ENCODE data around the gene DPF3. TPM values are rescaled to one million over a fixed set of nuclear protein-coding genes. Genes with fewer than 3 reads are reported as not detected.

Gene DPF3
- total and polyA plus RNA-seq, 2 experiments from 2014 or later: 6.8 to 7.9 TPM

GRCh38 chr14:72699852-72700257 is 194.0 kb downstream of the DPF3 start:
- Histone ChIP-seq H2AFZ (peak overlapping the region; percentile 63), H3K9me3 (ENCODE audit: low read depth) (no peaks in the 10 kb centered on the region), H3K9ac (peak overlapping the region; percentile 77), H3K79me2 (ENCODE audit: insufficient read depth) (no peaks in the 10 kb centered on the region), H3K27me3 (replicated peaks; ENCODE audit: insufficient read depth) (no peaks in the 10 kb centered on the region), H3K27ac (peak overlapping the region; percentile 96), H3K4me1 (ENCODE audit: insufficient read depth) (peaks cover 25% of the 10 kb centered on the region), H4K20me1 (ENCODE audit: insufficient read depth) (no peaks in the 10 kb centered on the region), H3K36me3 (ENCODE audit: low read depth) (no peaks in the 10 kb centered on the region; the same call in 1 of the 2 replicates), H3K4me2 (ENCODE audit: unreplicated experiment) (peak overlapping the region; percentile 59), H3F3A (ENCODE audit: insufficient read depth) (peaks cover 19% of the 10 kb centered on the region), H3K4me3 (no peak overlapping the region), H3K9me2 (ENCODE audit: insufficient read depth) (no peaks in the 10 kb centered on the region)
- TF ChIP-seq EZH2 (IDR thresholded peaks at IDR 0.05; ENCODE audit: insufficient read depth, poor library complexity, severe bottlenecking): no peak
- WGBS, 2 experiments (ENCODE audit: low coverage in 1 of 2, low lambda C conversion rate in 2 of 2, missing lambda C conversion rate in 2 of 2): 0 to 9% methylated on average over 3 of the region's 3 CpGs
- DNase-seq: peak; percentile 94
- in situ Hi-C loops (cut with MboI): no loop called here

- Histone ChIP-seq H3K27ac (peak overlapping the region; percentile 96), H3K27me3 (replicated peaks; ENCODE audit: insufficient read depth) (no peaks in the 10 kb centered on the region), H3K4me1 (ENCODE audit: insufficient read depth) (peaks cover 25% of the 10 kb centered on the region), H3K4me2 (ENCODE audit: unreplicated experiment) (no peak overlapping the region), H3K9me2 (ENCODE audit: insufficient read depth) (no peaks in the 10 kb centered on the region), H2AFZ (peak overlapping the region; percentile 63; the same call in 1 of the 2 replicates), H3K79me2 (ENCODE audit: insufficient read depth) (no peaks in the 10 kb centered on the region), H3F3A (ENCODE audit: insufficient read depth) (peaks cover 19% of the 10 kb centered on the region), H3K4me3 (no peak overlapping the region), H4K20me1 (ENCODE audit: insufficient read depth) (no peaks in the 10 kb centered on the region), H3K36me3 (ENCODE audit: low read depth) (no peaks in the 10 kb centered on the region; the same call in 1 of the 2 replicates), H3K9me3 (ENCODE audit: low read depth) (no peaks in the 10 kb centered on the region), H3K9ac (peak overlapping the region; percentile 42; the same call in 1 of the 2 replicates)
- no peak for TF ChIP-seq EZH2 (IDR thresholded peaks at IDR 0.05; ENCODE audit: insufficient read depth, poor library complexity, severe bottlenecking)
- no peak for TF ChIP-seq EZH2phosphoT487 (IDR thresholded peaks at IDR 0.05; ENCODE audit: insufficient read depth, low read depth)
- WGBS, 2 experiments (ENCODE audit: low coverage in 1 of 2, low lambda C conversion rate in 2 of 2, missing lambda C conversion rate in 2 of 2): 24 to 31% methylated on average over 4 of the region's 4 CpGs
- peak; percentile 47 for DNase-seq
- in situ Hi-C loops (cut with MboI): no loop called here
Measured at GRCh38 chr14:72699443-72699842, 194.5 kb downstream of the DPF3 start.

DNA sequence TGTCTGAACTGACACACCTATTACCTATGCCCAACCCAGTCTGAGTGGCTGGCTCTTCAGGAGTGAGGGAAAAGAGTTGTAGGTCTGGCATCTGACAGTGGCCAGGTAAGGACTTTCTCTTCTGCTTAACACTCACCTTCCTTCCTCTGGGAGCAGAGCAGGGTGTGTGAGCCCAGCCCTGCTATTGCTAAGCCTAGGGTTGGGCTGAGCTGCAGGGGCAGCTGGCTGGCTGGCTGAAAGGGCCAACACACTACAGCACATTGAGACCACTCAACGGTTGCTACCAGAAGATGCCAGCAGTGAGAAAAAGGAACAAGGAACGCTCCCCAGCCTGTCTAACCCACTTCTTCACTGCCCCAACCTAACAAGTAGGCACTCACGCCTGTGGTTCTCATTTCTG is 201.2 kb downstream of the DPF3 start:
- Histone ChIP-seq H3K27ac (no peak overlapping the region), H3K9me2 (ENCODE audit: insufficient read depth) (no peaks in the 10 kb centered on the region), H3K9ac (no peak overlapping the region), H4K20me1 (ENCODE audit: insufficient read depth) (no peaks in the 10 kb centered on the region), H3K9me3 (ENCODE audit: low read depth) (no peaks in the 10 kb centered on the region), H3K27me3 (replicated peaks; ENCODE audit: insufficient read depth) (no peaks in the 10 kb centered on the region), H2AFZ (no peak overlapping the region), H3K4me1 (ENCODE audit: insufficient read depth) (no peaks in the 10 kb centered on the region), H3K4me3 (no peak overlapping the region), H3K4me2 (ENCODE audit: unreplicated experiment) (no peak overlapping the region), H3K79me2 (ENCODE audit: insufficient read depth) (no peaks in the 10 kb centered on the region), H3F3A (ENCODE audit: insufficient read depth) (no peaks in the 10 kb centered on the region), H3K36me3 (ENCODE audit: low read depth) (peaks cover 20% of the 10 kb centered on the region; the same call in 1 of the 2 replicates)
- TF ChIP-seq EZH2phosphoT487 (IDR thresholded peaks at IDR 0.05; ENCODE audit: insufficient read depth, low read depth): no peak
- no peak for TF ChIP-seq EZH2 (IDR thresholded peaks at IDR 0.05; ENCODE audit: insufficient read depth, poor library complexity, severe bottlenecking)
- 60 to 71% methylated on average over 3 of the region's 3 CpGs for WGBS, 2 experiments (ENCODE audit: low coverage in 1 of 2, low lambda C conversion rate in 2 of 2, missing lambda C conversion rate in 2 of 2)
- in situ Hi-C loops (cut with MboI): no loop called here
- DNase-seq: no peak

GRCh38 chr14:72690324-72690723 is 203.6 kb downstream of the DPF3 start:
- H3K4me2 ChIP-seq (ENCODE audit: unreplicated experiment): no peak overlapping the region
- H3K9ac ChIP-seq: no peak overlapping the region
- H3K36me3 ChIP-seq (ENCODE audit: low read depth): peaks cover 20% of the 10 kb centered on the region; the same call in 1 of the 2 replicates
- H3K9me3 ChIP-seq (ENCODE audit: low read depth): no peaks in the 10 kb centered on the region
- H2AFZ ChIP-seq: no peak overlapping the region
- H3K27me3 ChIP-seq (replicated peaks; ENCODE audit: insufficient read depth): no peaks in the 10 kb centered on the region
- no peaks in the 10 kb centered on the region for H3K79me2 ChIP-seq (ENCODE audit: insufficient read depth)
- in situ Hi-C loops (cut with MboI): no loop called here
- no peaks in the 10 kb centered on the region for H3K9me2 ChIP-seq (ENCODE audit: insufficient read depth)
- 85 to 88% methylated on average over 14 of the region's 14 CpGs for WGBS, 2 experiments (ENCODE audit: low coverage in 1 of 2, low lambda C conversion rate in 2 of 2, missing lambda C conversion rate in 2 of 2)
- peaks cover 14% of the 10 kb centered on the region for H3F3A ChIP-seq (ENCODE audit: insufficient read depth)
- no peak overlapping the region for H3K4me3 ChIP-seq
- TF ChIP-seq EZH2phosphoT487 (IDR thresholded peaks at IDR 0.05; ENCODE audit: insufficient read depth, low read depth) (no peak), EZH2 (IDR thresholded peaks at IDR 0.05; ENCODE audit: insufficient read depth, poor library complexity, severe bottlenecking) (no peak)
- no peak overlapping the region for H3K27ac ChIP-seq
- no peaks in the 10 kb centered on the region for H3K4me1 ChIP-seq (ENCODE audit: insufficient read depth)
- DNase-seq: no peak
- H4K20me1 ChIP-seq (ENCODE audit: insufficient read depth): no peaks in the 10 kb centered on the region

Data from GM23248 (cell line).